CD4-positive, alpha-beta T cell treated with Interleukin-10 for 1 hour (primary cell): ENCODE results near the gene SIM2.

Experiments used
- DNase-seq: peaks from one replicate; pipeline ENCODE4 v3.0.0-alpha.2; 2020

The SIM2 gene

GRCh38 chr21:36717976-36718375, 19.1 kb downstream of the SIM2 start:
- no peak for DNase-seq

- DNase-seq, result no peak
Observed at GRCh38 chr21:36718951-36719501, 20.1 kb downstream of the SIM2 start.

GRCh38 chr21:36719614-36720013, 20.7 kb downstream of the SIM2 start:
- no peak for DNase-seq

GRCh38 chr21:36721817-36722216, 22.9 kb downstream of the SIM2 start:
- DNase-seq, result no peak

- no peak for DNase-seq
Observed at GRCh38 chr21:36722370-36723368, 23.8 kb downstream of the SIM2 start.

- DNase-seq, result no peak
Observed at GRCh38 chr21:36723371-36723881, 24.5 kb downstream of the SIM2 start.

- no peak for DNase-seq
Observed at GRCh38 chr21:36724660-36725059, 25.7 kb downstream of the SIM2 start.

GRCh38 chr21:36725793-36726386, 27.0 kb downstream of the SIM2 start:
- no peak for DNase-seq

- no peak for DNase-seq
Observed at GRCh38 chr21:36727866-36728265, 29.0 kb downstream of the SIM2 start.

GRCh38 chr21:36728371-36729111, 29.6 kb downstream of the SIM2 start:
- DNase-seq, result no peak

- DNase-seq, result no peak
Observed at GRCh38 chr21:36729310-36729970, 30.5 kb downstream of the SIM2 start.

GRCh38 chr21:36730291-36731281, 31.7 kb downstream of the SIM2 start:
- DNase-seq, result no peak

- no peak for DNase-seq
Observed at GRCh38 chr21:36732217-36732616, 33.3 kb downstream of the SIM2 start.

GRCh38 chr21:36732761-36733160, 33.8 kb downstream of the SIM2 start:
- DNase-seq, result no peak

GRCh38 chr21:36733857-36734256, 34.9 kb downstream of the SIM2 start:
- DNase-seq, result no peak

- no peak for DNase-seq
Observed at GRCh38 chr21:36734367-36735200, 35.7 kb downstream of the SIM2 start.

GRCh38 chr21:36735201-36735515, 36.2 kb downstream of the SIM2 start:
- DNase-seq, result no peak

- DNase-seq, result no peak
Observed at GRCh38 chr21:36735724-36736320, 36.9 kb downstream of the SIM2 start.

- DNase-seq, result no peak
Observed at GRCh38 chr21:36738489-36739126, 39.7 kb downstream of the SIM2 start.
